ENCODE measurements around the gene PRR33. TPM values are rescaled to one million over a fixed set of nuclear protein-coding genes. Genes with fewer than 3 reads are reported as not detected.

The PRR33 gene
- total RNA-seq, 1 donor from 2014 or later: not detected

DNA sequence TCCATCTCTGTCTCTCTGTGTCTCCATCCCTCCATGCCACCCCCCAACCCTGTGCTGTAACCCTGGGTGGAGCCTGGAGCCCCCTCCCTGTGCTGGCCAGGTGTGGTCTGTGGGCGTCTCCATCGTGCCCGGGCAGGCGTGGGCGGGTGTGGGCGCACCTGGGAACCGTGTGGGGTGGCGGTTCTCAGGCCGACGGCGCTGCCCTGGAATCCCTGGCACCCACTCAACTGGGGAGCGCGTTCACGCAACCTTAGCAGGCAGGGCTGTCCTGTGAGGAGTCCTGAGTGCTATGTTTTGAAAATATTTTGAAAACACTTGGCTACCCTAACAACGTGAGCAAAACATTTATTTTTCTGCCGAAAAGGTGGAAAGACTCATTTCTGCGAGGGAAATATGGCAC is 32.5 kb upstream of the PRR33 start:
- TF ChIP-seq, protein P1, sequence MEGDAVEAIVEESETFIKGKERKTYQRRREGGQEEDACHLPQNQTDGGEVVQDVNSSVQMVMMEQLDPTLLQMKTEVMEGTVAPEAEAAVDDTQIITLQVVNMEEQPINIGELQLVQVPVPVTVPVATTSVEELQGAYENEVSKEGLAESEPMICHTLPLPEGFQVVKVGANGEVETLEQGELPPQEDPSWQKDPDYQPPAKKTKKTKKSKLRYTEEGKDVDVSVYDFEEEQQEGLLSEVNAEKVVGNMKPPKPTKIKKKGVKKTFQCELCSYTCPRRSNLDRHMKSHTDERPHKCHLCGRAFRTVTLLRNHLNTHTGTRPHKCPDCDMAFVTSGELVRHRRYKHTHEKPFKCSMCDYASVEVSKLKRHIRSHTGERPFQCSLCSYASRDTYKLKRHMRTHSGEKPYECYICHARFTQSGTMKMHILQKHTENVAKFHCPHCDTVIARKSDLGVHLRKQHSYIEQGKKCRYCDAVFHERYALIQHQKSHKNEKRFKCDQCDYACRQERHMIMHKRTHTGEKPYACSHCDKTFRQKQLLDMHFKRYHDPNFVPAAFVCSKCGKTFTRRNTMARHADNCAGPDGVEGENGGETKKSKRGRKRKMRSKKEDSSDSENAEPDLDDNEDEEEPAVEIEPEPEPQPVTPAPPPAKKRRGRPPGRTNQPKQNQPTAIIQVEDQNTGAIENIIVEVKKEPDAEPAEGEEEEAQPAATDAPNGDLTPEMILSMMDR (IDR thresholded peaks at IDR 0.05; ENCODE audit: unreplicated experiment): no peak
- H3K27ac Mint-ChIP-seq: no peak overlapping the region
- H3K27me3 Mint-ChIP-seq: peaks cover 17% of the 10 kb centered on the region
- no peaks in the 10 kb centered on the region for H3K36me3 Mint-ChIP-seq (ENCODE audit: insufficient read depth)
- no peaks in the 10 kb centered on the region for H3K4me1 Mint-ChIP-seq (ENCODE audit: low read depth)
- no peak overlapping the region for H3K4me3 Mint-ChIP-seq (ENCODE audit: low read depth)
- no peak for DNase-seq (ENCODE audit: low spot score, unreplicated experiment)
- H3K9me3 Mint-ChIP-seq (ENCODE audit: low read depth): no peaks in the 10 kb centered on the region

DNA sequence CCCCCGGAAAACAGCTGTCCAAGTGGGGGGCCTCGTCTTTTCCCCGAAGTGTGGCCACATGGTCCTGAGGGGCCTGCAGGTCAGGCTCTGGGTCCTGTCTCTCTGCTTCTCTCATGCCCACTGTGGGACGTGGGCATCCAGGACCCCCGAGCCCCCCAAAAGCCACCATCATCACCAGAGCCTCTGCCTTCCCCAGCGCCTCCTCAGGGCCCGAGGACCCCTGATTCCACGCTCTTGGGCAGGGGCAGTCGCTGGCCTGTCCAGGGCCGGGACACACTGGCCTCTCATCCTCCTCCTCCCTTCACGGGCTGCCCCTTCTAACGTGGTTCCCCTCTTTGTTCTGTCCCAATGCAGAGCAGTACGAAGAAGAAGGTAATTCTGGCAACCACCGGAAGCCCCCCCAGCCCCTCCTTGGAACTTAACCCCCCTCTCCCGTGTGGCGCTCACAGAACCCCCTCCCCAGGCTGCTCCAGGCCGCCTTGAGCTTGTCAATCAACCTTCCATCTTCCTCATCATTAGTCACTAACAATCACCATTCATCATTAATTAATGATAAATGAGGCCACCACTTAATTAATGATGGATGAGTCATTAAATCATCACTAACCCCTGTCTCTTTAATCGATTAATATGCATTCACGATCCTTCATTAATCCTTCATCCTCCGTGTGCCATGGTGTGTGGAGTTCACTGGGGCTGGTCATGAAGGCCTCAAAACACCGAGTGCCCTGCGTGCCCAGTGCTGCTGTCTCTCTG is 31.7 kb upstream of the PRR33 start:
- TF ChIP-seq, protein P1 (IDR thresholded peaks at IDR 0.05; ENCODE audit: unreplicated experiment): no peak
- Mint-ChIP-seq H3K4me1 (ENCODE audit: low read depth) (no peaks in the 10 kb centered on the region), H3K9me3 (ENCODE audit: low read depth) (no peaks in the 10 kb centered on the region), H3K4me3 (ENCODE audit: low read depth) (no peak overlapping the region), H3K27me3 (peaks cover 17% of the 10 kb centered on the region), H3K36me3 (ENCODE audit: insufficient read depth) (no peaks in the 10 kb centered on the region), H3K27ac (no peak overlapping the region)
- no peak for DNase-seq (ENCODE audit: low spot score, unreplicated experiment)

DNA sequence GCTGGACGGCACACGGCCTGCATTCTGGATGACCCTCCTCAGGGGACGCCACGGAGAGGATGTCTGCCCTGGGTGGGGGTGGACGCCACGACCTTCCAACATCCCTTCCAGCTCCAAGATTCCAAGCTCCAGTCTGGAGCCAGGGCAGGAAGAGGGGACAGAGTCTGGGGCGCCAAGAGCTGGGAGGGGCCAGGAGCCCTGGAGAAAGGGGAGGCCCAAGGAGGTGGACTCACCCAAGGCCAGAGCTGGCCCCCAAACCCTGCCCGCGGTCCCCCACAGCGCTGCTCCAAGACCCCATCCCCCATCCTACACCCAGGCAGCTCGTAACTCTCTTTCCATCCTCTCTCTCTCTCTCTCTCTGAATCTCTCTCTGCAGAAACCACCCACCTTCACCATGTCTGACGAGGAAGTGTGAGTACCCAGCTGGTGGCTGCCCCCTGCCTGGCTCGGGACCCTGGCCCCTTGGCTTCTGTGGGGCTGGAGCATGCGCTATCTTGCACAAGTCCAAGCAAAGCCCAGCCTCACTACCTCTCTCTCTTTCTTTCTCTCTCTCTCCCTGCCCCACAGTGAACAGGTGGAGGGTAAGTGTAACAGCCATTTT is 30.9 kb upstream of the PRR33 start:
- peaks cover 17% of the 10 kb centered on the region for H3K27me3 Mint-ChIP-seq
- H3K4me3 Mint-ChIP-seq (ENCODE audit: low read depth): no peak overlapping the region
- no peaks in the 10 kb centered on the region for H3K36me3 Mint-ChIP-seq (ENCODE audit: insufficient read depth)
- H3K9me3 Mint-ChIP-seq (ENCODE audit: low read depth): no peaks in the 10 kb centered on the region
- TF ChIP-seq, protein P1 (IDR thresholded peaks at IDR 0.05; ENCODE audit: unreplicated experiment): no peak
- no peak for DNase-seq (ENCODE audit: low spot score, unreplicated experiment)
- H3K27ac Mint-ChIP-seq: no peak overlapping the region
- no peaks in the 10 kb centered on the region for H3K4me1 Mint-ChIP-seq (ENCODE audit: low read depth)

DNA sequence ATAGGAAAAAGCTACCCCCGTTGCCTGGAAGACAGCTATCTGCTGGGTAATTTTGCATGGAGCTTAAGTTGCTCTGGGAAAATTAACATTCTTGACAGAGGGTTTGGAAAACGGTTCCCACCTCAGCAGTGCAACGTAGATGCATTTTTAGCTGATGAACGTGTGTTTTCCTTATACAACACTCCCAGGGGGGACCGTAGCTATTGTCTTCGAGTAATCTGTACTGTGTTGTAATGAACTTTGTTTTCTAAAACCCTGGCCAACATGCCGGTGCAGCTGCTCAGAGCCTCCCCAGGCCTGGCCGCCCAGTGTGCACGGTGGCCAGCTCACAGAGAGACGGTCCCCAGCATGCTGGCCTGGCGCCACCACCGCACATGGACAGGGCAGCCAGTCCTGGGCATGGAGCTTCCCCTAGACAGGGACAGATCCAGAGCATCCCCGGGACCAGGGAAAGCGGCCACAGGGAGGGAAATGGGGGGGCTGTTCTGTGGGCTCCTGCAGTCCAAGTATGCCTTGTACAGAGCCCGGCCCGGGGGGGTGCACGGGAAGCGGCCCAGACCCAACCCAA is 30.0 kb upstream of the PRR33 start:
- H3K4me1 Mint-ChIP-seq (ENCODE audit: low read depth): no peaks in the 10 kb centered on the region
- H3K9me3 Mint-ChIP-seq (ENCODE audit: low read depth): no peaks in the 10 kb centered on the region
- TF ChIP-seq, protein P1 (IDR thresholded peaks at IDR 0.05; ENCODE audit: unreplicated experiment): no peak
- peaks cover 16% of the 10 kb centered on the region for H3K27me3 Mint-ChIP-seq
- no peak for DNase-seq (ENCODE audit: low spot score, unreplicated experiment)
- no peak overlapping the region for H3K4me3 Mint-ChIP-seq (ENCODE audit: low read depth)
- no peak overlapping the region for H3K27ac Mint-ChIP-seq
- H3K36me3 Mint-ChIP-seq (ENCODE audit: insufficient read depth): no peaks in the 10 kb centered on the region

DNA sequence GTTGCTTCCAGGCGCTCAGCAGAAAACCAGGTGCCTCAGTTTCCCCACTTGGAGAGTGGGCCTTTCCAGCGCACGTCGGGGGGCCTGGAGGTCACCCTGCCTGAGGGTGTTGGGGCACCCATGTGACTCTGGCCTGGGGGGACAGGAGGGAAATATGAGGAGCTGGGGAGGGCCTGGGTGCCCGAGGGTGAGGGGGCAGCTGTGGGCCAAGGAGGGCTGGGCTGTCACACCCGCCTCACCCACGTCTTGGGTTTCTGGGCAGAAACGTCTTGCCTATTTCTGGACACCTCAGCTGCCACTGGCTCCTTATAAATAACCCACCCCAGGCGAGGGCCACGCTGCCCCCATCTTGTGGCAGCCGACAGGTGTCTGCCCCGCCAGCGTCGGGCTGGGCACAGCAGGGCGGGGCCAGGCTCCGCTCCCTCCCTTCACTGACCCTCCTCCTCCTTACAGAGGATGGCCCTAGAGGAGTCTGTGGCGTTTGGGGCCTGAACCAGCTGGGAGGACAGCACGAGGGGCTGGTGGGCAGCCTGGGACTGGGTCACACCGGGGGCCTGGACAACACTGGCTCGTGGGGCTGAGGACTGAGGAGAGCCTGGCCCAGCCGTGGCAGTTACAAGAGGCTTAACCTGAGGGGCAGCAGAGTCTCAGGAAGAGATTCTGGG is 29.3 kb upstream of the PRR33 start:
- no peak overlapping the region for H3K27ac Mint-ChIP-seq
- TF ChIP-seq, protein P1 (IDR thresholded peaks at IDR 0.05; ENCODE audit: unreplicated experiment): no peak
- H3K9me3 Mint-ChIP-seq (ENCODE audit: low read depth): no peaks in the 10 kb centered on the region
- no peak for DNase-seq (ENCODE audit: low spot score, unreplicated experiment)
- H3K4me1 Mint-ChIP-seq (ENCODE audit: low read depth): no peaks in the 10 kb centered on the region
- H3K4me3 Mint-ChIP-seq (ENCODE audit: low read depth): no peak overlapping the region
- H3K36me3 Mint-ChIP-seq (ENCODE audit: insufficient read depth): no peaks in the 10 kb centered on the region
- peaks cover 14% of the 10 kb centered on the region for H3K27me3 Mint-ChIP-seq

Data from progenitor cell of endocrine pancreas (in vitro differentiated cells).